Stimulated activated naive CD4-positive, alpha-beta T cell treated with Interleukin-2 at 50 U/mL for 16 hours (primary cell): ENCODE measurements around the gene KRTAP1-4.
"Not testable (repeated sequence)": the region's sequence is repeated elsewhere in the genome, so short reads cannot be mapped to it uniquely, and the experiment has no call there.

Experiments used
- DNase-seq: peaks from one replicate; lab custom pipeline; 2025; lab: John Stamatoyannopoulos, UW

KRTAP1-4 gene

GRCh38 chr17:41003926-41004325, 26.1 kb downstream of the KRTAP1-4 start:
- DNase-seq = no peak

GRCh38 chr17:41002814-41003213, 27.2 kb downstream of the KRTAP1-4 start:
- no peak for DNase-seq

GRCh38 chr17:41001795-41002194, 28.2 kb downstream of the KRTAP1-4 start:
- no peak for DNase-seq

- not testable (repeated sequence) for DNase-seq
Observed at GRCh38 chr17:40999563-40999962, 30.4 kb downstream of the KRTAP1-4 start, which contains the start of gene KRTAP3-2. Gene KRTAP3-2, minus strand, starts transcription at chr17:40999906. Its CDS starts 53 bp downstream, at chr17:40999853.

DNA sequence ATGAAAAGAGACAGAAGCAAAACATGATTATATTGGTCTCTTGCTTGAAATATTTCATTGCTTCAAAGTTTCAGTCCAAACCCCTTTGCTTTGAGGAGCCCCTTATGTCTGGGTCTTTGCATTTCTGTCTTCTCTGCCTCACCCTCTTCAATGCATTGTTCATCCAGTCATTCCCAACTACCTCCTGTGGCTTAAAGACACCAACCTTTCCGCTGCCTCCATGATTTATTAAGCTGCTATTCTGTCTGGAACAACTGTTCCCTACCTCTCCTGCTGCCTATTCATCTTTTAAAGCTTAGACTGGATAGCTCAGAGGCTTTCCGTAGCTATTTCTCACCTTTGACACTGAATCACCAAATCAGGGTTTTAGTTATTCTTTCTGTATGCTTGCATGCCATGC, 32.6 kb downstream of the KRTAP1-4 start:
- DNase-seq = no peak

DNA sequence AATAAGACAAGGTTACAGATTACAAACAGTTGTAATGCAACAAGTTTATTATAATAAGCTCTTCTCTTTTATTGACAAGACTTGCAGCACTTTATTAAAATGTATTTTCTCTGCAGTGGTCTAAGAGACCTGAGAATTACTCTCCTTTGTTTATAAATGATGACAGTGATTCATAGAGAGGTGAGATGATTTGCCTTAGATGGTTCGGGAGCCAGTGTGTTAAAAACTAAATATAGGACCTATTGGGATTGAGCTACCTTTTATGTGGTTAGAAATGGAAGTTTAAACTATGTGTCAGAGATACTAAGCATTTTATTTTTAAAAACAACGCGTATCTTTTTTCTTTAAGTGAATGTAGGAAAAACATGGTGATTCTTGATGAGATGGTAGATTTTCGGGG, 33.2 kb downstream of the KRTAP1-4 start:
- no peak for DNase-seq

DNA sequence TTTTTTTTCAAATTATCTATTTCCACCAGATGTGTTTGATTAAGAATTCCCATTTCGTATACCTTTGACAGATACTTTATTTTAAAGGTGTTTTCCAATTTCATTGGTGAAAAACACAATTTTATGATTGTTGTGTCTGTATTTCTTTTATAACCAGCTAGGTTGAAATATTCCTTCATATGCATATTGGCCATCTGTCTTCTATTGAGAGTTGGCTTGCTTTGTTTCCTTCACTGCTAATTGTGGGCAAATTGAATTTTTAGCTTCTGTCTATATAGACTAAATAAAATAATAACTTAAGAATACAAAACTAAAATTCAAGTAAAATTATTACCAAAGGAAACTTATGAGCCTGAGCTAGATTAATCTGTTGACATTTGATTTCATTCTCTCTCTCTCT, 34.9 kb downstream of the KRTAP1-4 start:
- no peak for DNase-seq

- DNase-seq = no peak
Observed at GRCh38 chr17:40993839-40994238, 36.2 kb downstream of the KRTAP1-4 start, which contains the start of gene KRTAP3-3. Gene KRTAP3-3, minus strand, starts transcription at chr17:40994164. Its CDS starts 67 bp downstream, at chr17:40994097.

DNA sequence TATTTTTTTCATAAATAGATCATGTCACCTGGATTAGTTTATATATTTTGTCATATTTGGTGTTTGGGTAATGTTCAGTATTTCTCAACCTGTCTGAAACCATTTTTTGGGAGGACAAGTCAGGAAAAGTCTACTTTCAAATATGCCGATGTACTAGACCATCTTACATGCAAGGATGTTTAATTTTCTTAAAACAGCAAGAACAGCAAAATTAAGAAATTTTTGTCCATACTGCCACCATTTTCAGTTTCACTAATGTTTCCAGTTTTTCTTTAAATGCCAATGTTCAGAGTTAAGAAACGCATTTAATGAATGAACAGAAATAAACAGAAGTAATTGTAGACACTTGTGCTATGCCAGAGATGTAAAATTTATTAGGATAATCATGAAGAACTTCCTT, 36.9 kb downstream of the KRTAP1-4 start:
- no peak for DNase-seq

DNA sequence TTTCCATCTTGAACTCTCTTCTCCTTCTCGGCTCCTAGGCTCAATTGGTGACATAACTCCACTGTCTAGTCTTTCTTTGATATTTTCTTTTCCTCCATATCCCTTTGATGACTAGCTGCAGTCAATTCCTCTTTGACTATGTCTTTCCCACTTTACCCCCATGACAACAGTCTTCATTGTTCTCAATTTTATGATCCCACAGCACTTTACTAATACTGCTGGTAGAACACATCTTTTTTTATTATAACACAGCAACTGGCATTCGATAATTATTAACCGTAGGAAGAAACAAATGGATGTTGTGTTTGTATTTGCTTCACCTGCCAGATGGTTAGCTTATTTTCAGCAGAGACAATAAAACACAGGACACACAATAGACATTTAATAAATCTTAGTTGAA, 37.3 kb downstream of the KRTAP1-4 start:
- no peak for DNase-seq

GRCh38 chr17:40986920-40987319, 43.1 kb downstream of the KRTAP1-4 start:
- no peak for DNase-seq

DNA sequence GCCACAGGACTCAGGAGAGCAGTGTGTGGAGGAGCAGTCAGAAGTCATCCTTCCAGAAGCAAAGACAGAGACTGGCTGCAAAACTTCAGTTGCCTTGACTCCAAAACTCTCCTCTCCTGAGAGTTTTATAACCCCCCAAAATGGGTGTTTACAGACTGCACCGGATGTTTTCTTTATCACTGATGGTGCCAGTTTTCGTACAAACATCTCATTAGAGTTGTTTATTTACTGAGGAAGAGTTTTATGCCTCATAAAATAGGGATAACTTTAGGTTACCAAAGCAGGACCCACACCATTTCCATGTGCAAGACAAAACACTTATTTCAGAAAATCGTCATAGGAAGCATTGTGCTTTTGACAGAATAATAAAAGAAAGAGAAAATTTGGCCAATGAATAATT, 45.8 kb downstream of the KRTAP1-4 start, which contains the start of gene KRT40:
TSS of gene KRT40 (minus strand) at position 101 of the 400 bp plus-strand sequence. CDS start at position 48, 53 bp downstream.
- DNase-seq = no peak

DNA sequence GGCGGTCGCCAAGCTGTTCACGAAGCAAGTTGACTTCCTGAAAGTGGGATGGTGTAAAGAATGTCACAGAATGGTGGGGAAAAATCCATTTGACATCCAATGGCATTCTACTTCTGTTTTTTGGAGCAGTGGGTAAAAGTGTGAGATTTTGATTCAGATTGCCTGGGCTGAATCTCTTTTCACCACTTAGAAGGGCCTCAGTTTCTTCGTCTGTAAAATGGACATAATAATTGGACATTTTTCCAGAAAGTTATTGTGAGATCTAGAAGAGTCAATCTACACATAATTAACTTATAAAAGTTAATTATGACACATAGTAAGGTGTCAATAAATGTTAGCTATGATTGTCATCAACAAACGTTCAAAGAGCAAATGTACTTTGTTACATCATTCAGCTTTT, 48.9 kb downstream of the KRTAP1-4 start:
- DNase-seq = no peak

GRCh38 chr17:40980596-40980995, 49.4 kb downstream of the KRTAP1-4 start:
- no peak for DNase-seq

GRCh38 chr17:40980117-40980516, 49.9 kb downstream of the KRTAP1-4 start:
- DNase-seq = no peak
